ENCODE results near the gene SH3RF1. TPM values are rescaled to one million over a fixed set of nuclear protein-coding genes. Genes with fewer than 3 reads are reported as not detected.
A peak's percentile ranks its signal among the peaks of the same experiment; 100 is the strongest.

The SH3RF1 gene
- total RNA-seq, 4 donors from 2014 or later = 5.9 to 41.2 (median 15.0) TPM

- no peaks in the 10 kb centered on the region for H3K9me3 ChIP-seq
- H3K27ac ChIP-seq = no peak overlapping the region
- no peaks in the 10 kb centered on the region for H3K36me3 ChIP-seq
- no peak overlapping the region for H3K4me3 ChIP-seq
- no peak for TF ChIP-seq CTCF (IDR thresholded peaks at IDR 0.05)
- TF ChIP-seq POLR2A (IDR thresholded peaks at IDR 0.05) = no peak
- DNase-seq = no peak
- intact Hi-C loops (cut with DNase I; ENCODE audit: low total_unique reads) = no loop called here
- H3K4me1 ChIP-seq = peaks cover 4 to 8% of the 10 kb centered on the region in 2 donors
- H3K27me3 ChIP-seq = no peaks in the 10 kb centered on the region
Measured at GRCh38 chr4:169052594-169052945, 218.2 kb downstream of the SH3RF1 start.

- Histone ChIP-seq H3K27me3 (no peaks in the 10 kb centered on the region), H3K36me3 (no peaks in the 10 kb centered on the region), H3K4me1 (peaks cover 4 to 8% of the 10 kb centered on the region in 2 donors), H3K27ac (peak overlapping the region in 1 of 2 donors; percentile 60), H3K9me3 (no peaks in the 10 kb centered on the region), H3K4me3 (no peak overlapping the region)
- DNase-seq = no peak
- intact Hi-C loops (cut with DNase I; ENCODE audit: low total_unique reads) = no loop called here
- TF ChIP-seq POLR2A (IDR thresholded peaks at IDR 0.05) (no peak), CTCF (IDR thresholded peaks at IDR 0.05) (no peak)
Measured at GRCh38 chr4:169051761-169052593, 218.8 kb downstream of the SH3RF1 start.

GRCh38 chr4:169050881-169051760 is 219.6 kb downstream of the SH3RF1 start:
- no peak overlapping the region for H3K4me3 ChIP-seq
- peaks cover 4 to 8% of the 10 kb centered on the region in 2 donors for H3K4me1 ChIP-seq
- no peaks in the 10 kb centered on the region for H3K27me3 ChIP-seq
- H3K9me3 ChIP-seq = no peaks in the 10 kb centered on the region
- TF ChIP-seq CTCF (IDR thresholded peaks at IDR 0.05) = no peak
- no peak for TF ChIP-seq POLR2A (IDR thresholded peaks at IDR 0.05)
- peak overlapping the region; percentile 35 to 60 for H3K27ac ChIP-seq
- no peak for DNase-seq
- intact Hi-C loops (cut with DNase I; ENCODE audit: low total_unique reads) = no loop called here
- no peaks in the 10 kb centered on the region for H3K36me3 ChIP-seq

GRCh38 chr4:169050284-169050683 is 220.5 kb downstream of the SH3RF1 start:
- Histone ChIP-seq H3K4me1 (peaks cover 4 to 8% of the 10 kb centered on the region in 2 donors), H3K4me3 (no peak overlapping the region), H3K27ac (peak overlapping the region; percentile 35 to 60), H3K27me3 (no peaks in the 10 kb centered on the region), H3K36me3 (no peaks in the 10 kb centered on the region), H3K9me3 (no peaks in the 10 kb centered on the region)
- DNase-seq = peak in 1 of 2 donors; percentile 19
- TF ChIP-seq CTCF (IDR thresholded peaks at IDR 0.05) (no peak), POLR2A (IDR thresholded peaks at IDR 0.05) (no peak)
- intact Hi-C loops (cut with DNase I; ENCODE audit: low total_unique reads) = no loop called here

Measured in uterus (tissue), 4 donors.